ENCODE results near the gene CISH. TPM values are rescaled to one million over a fixed set of nuclear protein-coding genes. Genes with fewer than 3 reads are reported as not detected.

CISH gene
- total RNA-seq, 1 donor = 1.1 TPM

- no peak for TF ChIP-seq CTCF (IDR thresholded peaks at IDR 0.05; ENCODE audit: extremely low read depth, low read depth, low read length)
- no peaks in the 10 kb centered on the region for H3K79me2 ChIP-seq (ENCODE audit: insufficient read depth, low read length)
- peaks cover 17% of the 10 kb centered on the region for H3K4me1 ChIP-seq (ENCODE audit: insufficient read depth, low read length)
- no peak overlapping the region for H3K27ac ChIP-seq (ENCODE audit: low read depth, low read length)
- H4K20me1 ChIP-seq (ENCODE audit: insufficient read depth, low read length) = no peaks in the 10 kb centered on the region
- H3K9me3 ChIP-seq (ENCODE audit: low read depth, low read length) = no peaks in the 10 kb centered on the region
- peak; percentile 58 for DNase-seq (ENCODE audit: insufficient read length, low spot score, missing footprints)
- no peak overlapping the region for H3K4me3 ChIP-seq (ENCODE audit: insufficient read depth, low read length)
- H3K4me2 ChIP-seq (ENCODE audit: insufficient read depth, low read length) = no peak overlapping the region
- H3K27me3 ChIP-seq (ENCODE audit: insufficient read depth, low read length) = no peaks in the 10 kb centered on the region
- peaks cover 9% of the 10 kb centered on the region for H3K36me3 ChIP-seq (ENCODE audit: insufficient read depth, low read length)
- no peak overlapping the region for H2AFZ ChIP-seq (ENCODE audit: low read length)
These were observed 4.1 kb downstream of the CISH start for GRCh38 chr3:50607271-50608091.

GRCh38 chr3:50606596-50606995, 5.0 kb downstream of the CISH start:
- no peaks in the 10 kb centered on the region for H3K27me3 ChIP-seq (ENCODE audit: insufficient read depth, low read length)
- H3K4me3 ChIP-seq (ENCODE audit: insufficient read depth, low read length) = no peak overlapping the region
- no peak overlapping the region for H3K4me2 ChIP-seq (ENCODE audit: insufficient read depth, low read length)
- H3K4me1 ChIP-seq (ENCODE audit: insufficient read depth, low read length) = peaks cover 21% of the 10 kb centered on the region
- peak; percentile 34 for DNase-seq (ENCODE audit: insufficient read length, low spot score, missing footprints)
- TF ChIP-seq CTCF (IDR thresholded peaks at IDR 0.05; ENCODE audit: extremely low read depth, low read depth, low read length) = no peak
- no peaks in the 10 kb centered on the region for H4K20me1 ChIP-seq (ENCODE audit: insufficient read depth, low read length)
- H3K27ac ChIP-seq (ENCODE audit: low read depth, low read length) = no peak overlapping the region
- peaks cover 9% of the 10 kb centered on the region for H3K36me3 ChIP-seq (ENCODE audit: insufficient read depth, low read length)
- H3K79me2 ChIP-seq (ENCODE audit: insufficient read depth, low read length) = no peaks in the 10 kb centered on the region
- no peaks in the 10 kb centered on the region for H3K9me3 ChIP-seq (ENCODE audit: low read depth, low read length)
- H2AFZ ChIP-seq (ENCODE audit: low read length) = no peak overlapping the region

- no peaks in the 10 kb centered on the region for H3K79me2 ChIP-seq (ENCODE audit: insufficient read depth, low read length)
- H3K4me2 ChIP-seq (ENCODE audit: insufficient read depth, low read length) = no peak overlapping the region
- TF ChIP-seq CTCF (IDR thresholded peaks at IDR 0.05; ENCODE audit: extremely low read depth, low read depth, low read length) = no peak
- peaks cover 9% of the 10 kb centered on the region for H3K36me3 ChIP-seq (ENCODE audit: insufficient read depth, low read length)
- no peak overlapping the region for H3K27ac ChIP-seq (ENCODE audit: low read depth, low read length)
- H3K9me3 ChIP-seq (ENCODE audit: low read depth, low read length) = no peaks in the 10 kb centered on the region
- no peaks in the 10 kb centered on the region for H4K20me1 ChIP-seq (ENCODE audit: insufficient read depth, low read length)
- no peak overlapping the region for H2AFZ ChIP-seq (ENCODE audit: low read length)
- H3K27me3 ChIP-seq (ENCODE audit: insufficient read depth, low read length) = no peaks in the 10 kb centered on the region
- H3K4me1 ChIP-seq (ENCODE audit: insufficient read depth, low read length) = peaks cover 22% of the 10 kb centered on the region
- H3K4me3 ChIP-seq (ENCODE audit: insufficient read depth, low read length) = no peak overlapping the region
- DNase-seq (ENCODE audit: insufficient read length, low spot score, missing footprints) = peak; percentile 41
These were observed 5.7 kb downstream of the CISH start for GRCh38 chr3:50605901-50606326.

Data from osteoblast (primary cell).